HG03565 (cell line): ENCODE data around the gene SLC25A34.
"Not testable (repeated sequence)": the region's sequence is repeated elsewhere in the genome, so short reads cannot be mapped to it uniquely, and the experiment has no call there.

Experiments
- ATAC-seq: cut with Tn5 transposase; IDR thresholded peaks from one replicate; pipeline ENCODE4 v1.9.1; 2021; ENCODE audit warnings: mild to moderate bottlenecking, moderate library complexity; ENCODE audit not compliant: unreplicated experiment

SLC25A34 gene

GRCh38 chr1:15736038-15736891 lies at the start of gene SLC25A34:
SLC25A34 (plus strand) TSS chr1:15736258; CDS start chr1:15736486, 228 bp downstream.
- no peak for ATAC-seq

GRCh38 chr1:15687446-15687845 lies 48.6 kb upstream of the SLC25A34 start:
- ATAC-seq: no peak

DNA sequence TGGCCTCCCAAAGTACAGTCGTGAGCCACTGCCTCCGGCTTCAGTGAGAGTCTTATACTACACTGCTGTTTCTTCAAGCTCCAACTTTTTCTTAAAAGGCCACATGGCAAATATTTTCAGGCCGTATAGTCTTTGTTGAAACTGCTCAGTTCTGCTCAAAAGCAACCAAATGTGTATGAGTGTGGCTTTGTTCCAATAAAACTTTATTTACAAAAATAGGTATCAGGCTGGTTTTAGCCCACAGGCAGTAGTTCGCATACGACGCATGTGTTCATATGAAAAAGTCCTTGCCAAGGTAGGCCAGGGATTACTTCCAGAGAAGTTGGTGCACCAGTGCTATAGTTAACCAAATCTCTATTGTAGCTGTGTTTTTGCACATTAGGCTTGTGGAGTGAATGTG lies 45.7 kb upstream of the SLC25A34 start:
- no peak for ATAC-seq

DNA sequence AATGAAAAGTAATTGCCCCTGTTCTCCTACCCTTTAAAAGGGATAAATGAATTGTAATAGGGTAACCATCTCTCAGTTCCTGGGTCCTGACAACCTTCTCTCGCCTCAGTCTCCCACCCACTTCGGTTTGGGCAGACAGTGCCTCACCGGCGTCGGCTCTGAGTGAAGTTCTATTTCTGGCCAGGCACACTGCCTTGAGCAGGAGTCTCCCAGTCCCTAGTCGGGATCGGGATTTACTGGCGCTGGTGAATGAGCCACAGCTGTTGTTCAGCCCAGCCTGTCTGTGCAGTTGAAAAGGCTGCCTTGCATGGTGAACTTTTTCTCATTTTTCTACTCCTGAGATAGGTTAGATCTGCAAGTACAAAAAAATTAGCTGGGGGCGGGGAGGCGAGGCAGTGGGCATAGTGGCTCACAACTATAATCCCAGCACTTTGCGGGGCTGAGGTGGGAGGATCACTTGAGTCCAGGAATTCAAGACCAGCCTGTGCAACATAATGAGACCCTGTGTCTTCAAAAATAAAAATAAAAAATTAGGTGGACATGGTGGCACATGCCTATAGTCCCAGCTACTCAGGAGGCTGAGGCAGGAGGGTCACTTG lies 44.5 kb upstream of the SLC25A34 start:
- no peak for ATAC-seq

- no peak for ATAC-seq
These were observed 43.9 kb upstream of the SLC25A34 start for GRCh38 chr1:15692121-15692682.

DNA sequence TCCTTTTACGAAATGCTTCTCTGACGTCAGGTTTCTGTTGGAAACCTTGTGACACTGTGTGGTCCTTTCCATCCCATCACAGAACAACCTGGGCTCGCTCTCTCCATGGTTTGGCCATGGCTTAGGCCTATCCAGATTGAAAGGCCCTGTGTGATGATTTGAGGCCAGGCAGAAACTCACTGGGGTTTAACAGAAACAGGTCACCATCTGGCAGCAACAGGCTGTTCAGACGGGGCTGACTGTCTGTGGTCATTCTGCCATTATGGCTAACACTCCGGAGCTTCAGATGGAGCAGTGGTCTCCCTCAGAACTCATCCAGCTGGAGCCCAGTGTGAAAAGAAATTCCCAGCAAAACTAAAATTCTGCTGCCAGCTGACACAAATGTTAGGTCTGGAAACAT lies 42.7 kb upstream of the SLC25A34 start:
- no peak for ATAC-seq

DNA sequence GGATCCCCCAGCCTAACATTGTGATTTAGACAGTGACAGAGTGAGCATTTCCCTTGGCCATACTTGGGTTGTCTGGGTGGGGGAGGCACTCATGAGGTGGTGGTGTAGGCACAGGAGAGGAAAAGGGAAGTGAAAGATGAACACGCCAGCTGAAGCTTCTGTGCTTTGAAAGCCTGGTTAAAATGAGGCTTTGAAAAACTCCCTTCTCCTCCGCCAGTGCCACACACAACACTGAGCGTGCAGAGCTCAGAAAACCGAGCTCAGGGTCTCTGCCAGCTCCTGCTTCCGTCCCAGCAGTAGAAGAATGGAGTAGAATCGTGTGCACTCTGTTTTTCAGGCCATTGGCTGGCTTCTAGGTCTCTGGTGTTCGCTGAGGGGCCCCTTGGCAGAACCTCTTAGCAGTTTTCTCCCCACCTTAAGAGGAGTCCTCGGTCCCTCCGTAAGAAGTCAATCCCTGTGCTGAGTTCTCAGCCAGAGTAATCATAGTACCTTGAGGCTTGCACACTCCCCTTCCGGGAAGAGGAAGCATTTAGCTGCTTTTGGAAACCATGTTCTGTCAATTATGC lies 39.0 kb upstream of the SLC25A34 start:
- ATAC-seq: peak; percentile 80

- ATAC-seq: no peak
These were observed 37.9 kb upstream of the SLC25A34 start for GRCh38 chr1:15698201-15698600.

DNA sequence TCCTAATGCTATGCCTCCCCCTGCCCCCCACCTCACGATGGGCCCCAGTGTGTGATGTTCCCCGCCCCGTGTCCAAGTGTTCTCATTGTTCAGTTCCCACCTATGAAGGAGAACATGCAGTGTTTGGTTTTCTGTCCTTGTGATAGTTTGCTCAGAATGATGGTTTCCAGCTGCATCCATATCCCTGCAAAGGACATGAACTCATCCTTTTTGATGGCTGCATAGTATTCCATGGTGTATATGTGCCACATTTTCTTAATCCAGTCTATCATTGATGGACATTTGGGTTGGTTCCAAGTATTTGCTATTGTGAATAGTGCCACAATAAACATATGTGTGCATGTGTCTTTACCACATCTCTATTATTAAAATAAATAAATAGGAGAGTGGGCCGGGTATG lies 36.7 kb upstream of the SLC25A34 start:
- ATAC-seq: not testable (repeated sequence)

DNA sequence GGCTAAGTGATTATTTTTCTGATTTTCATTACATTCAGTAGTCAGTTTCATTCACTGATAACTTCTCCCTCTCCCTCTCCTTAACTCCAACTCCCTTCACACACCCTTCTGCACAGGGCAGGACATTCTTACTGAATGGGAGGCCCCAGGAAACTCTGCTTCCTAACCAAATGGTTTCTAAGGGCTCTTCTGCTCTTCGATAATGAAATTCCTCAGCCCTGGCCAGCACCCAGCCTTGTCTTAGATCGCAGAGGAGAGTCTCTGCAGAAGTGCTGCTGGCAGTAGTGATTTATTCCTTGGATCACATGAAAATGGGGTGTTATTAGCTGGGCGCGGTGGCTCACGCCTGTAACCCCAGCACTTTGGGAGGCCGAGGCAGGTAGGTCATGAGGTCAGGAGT lies 35.5 kb upstream of the SLC25A34 start:
- ATAC-seq: no peak

DNA sequence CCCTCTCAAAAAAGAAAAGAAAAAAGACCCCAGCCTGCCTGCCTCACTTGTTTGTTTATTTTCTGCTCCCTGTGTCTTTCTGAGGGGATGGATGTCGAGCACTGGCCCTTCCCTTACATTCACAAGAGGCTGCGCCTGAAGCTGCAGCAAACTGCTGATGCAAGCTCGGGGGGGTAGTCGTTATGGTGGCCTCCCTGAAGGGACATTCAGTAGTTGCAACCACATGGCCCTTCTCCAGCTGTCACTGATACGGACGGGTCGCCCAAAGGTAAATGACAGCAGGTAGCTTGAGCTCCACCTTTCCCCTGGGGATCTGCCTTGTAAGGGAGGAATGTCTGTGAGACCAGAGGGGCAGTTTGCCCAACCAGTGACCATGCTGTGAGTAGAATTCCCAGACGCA lies 34.3 kb upstream of the SLC25A34 start:
- no peak for ATAC-seq

DNA sequence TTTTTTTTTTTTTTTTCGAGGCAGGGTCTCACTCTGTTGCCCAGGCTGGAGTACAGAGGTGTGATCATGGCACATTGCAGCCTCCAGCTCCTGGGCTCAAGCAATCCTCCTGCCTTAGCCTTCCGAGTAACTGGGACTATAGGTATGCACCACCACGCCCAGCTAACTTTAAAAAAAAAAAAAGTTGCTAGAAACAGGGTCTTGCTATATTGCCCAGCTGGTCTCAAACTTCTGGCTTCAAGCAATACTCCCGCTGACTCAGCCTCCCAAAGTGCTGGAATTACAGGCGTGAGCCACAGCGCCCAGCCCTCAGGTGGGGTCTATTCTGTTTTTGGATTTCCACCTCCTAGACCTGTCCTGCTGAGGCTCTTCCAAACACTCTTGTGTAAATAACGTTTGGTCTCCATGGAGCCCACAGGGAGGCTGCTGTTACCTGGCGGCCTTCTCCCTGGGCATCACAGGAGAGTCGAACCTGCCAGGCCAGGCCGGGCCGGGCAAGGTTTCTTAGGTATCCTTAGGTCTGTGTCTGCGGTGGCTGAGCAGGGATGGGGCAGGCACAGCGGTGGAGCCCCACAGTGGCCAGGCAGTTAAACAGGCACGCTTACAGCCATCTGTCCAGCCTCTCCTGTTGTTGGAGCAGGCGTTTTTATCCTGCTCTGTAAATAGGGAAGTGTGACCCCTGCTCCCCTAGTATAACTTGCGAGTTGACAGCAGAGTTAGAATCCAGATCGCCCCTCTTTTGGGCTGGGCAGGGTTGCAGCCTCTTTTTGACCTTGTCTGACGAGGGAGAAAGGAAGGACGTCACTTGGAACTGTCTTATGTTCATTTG lies 33.1 kb upstream of the SLC25A34 start:
- ATAC-seq: no peak

GRCh38 chr1:15703562-15703961 lies 32.5 kb upstream of the SLC25A34 start:
- no peak for ATAC-seq

GRCh38 chr1:15704526-15705183 lies 31.4 kb upstream of the SLC25A34 start:
- no peak for ATAC-seq

GRCh38 chr1:15705184-15705566 lies 30.9 kb upstream of the SLC25A34 start:
- ATAC-seq: no peak

- no peak for ATAC-seq
These were observed 29.3 kb upstream of the SLC25A34 start for GRCh38 chr1:15706751-15707150.

DNA sequence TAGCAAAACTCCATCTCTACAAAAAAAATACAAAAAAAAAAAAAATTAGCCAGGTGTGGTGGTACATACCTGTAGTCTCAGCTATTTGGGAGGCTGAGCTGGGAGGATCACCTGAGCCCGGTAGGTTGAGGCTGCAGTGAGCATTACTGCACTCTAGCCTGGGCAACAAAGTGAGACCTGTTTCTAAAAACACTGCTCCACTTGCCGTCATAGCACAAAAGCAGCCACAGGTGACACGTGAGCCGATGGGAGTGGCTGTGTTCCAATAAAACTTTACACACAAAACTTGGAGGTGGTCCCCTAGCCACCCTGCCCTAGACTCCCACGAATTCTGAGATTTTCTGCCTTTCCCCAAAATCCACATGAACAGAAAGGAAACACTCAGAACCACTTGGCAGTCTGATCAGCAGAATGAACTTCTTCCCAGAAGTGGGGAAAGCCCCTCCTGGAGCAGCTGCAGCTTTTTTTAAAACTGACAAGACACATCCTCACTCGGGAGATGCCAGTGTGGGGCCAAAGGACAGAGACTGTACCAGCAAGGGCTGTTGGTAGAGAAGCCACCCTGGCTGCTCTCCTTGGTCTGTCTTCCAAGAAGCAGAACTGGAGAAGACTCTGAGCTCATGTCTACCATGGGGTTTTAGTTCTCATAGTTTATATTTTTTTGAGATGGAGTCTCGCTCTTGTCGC lies 28.7 kb upstream of the SLC25A34 start:
- no peak for ATAC-seq

DNA sequence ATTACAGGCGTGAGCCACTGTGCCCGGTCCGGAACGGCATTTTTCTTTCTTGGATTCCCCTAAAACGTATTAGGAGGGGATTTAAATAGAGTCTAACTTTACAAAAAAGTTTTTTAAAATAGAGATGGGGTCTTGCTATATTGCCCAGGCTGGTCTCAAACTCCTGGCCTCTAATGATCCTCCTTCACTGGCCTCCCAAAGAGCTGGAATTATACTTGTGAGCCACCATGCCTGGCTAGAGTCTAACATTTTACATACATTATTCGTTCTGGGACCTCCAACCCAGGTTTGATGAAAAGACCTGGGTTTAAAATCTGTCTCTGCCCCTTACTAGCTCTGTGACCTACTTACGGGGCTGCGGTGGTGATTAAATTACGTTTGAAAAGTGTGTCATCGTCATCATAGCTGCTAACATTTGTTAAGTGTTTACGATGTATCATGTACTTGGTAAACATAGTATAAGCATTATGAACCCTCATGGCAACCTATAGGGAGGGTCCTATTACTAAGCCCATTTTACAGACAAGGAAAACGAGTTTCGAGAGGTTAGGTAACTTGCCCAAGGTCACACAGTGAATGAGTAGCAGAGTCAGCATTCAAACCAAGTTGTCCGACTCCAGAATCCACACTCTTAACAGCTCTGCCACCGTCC lies 27.4 kb upstream of the SLC25A34 start:
- no peak for ATAC-seq

DNA sequence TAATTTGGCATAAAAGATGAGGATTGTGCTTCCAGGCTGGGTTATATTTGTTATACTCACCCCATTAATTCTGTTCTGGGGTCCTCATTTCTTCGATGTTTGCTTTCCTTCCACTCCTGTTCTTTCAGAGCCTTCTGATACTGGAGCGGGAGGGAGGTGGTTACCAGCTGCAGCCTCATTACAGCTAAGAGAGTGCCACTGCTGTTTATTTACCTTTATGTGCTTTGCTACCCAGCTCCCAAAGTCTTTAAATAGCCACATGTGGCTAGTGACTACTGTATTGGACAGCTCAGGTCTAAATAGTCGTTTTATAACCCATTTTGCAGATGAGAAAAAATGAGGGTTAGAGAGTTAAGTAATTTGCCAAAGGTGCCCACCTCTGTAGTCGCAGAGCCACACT lies 26.8 kb upstream of the SLC25A34 start:
- ATAC-seq: no peak
